DND-41 (cell line): ENCODE measurements around the gene SH3BP5.

Source experiments
- CTCF ChIP-seq: IDR thresholded peaks from 2 replicates; pipeline ENCODE4 v1.5.1; 2012; ENCODE audit warnings: borderline replicate concordance, low read length, moderate library complexity, mild to moderate bottlenecking; ENCODE audit not compliant: poor library complexity, severe bottlenecking; ENCODE audit errors: extremely low read depth
- EZH2 ChIP-seq: IDR thresholded peaks from 3 replicates; pipeline ENCODE4 v1.6.1; 2012; ENCODE audit warnings: borderline replicate concordance, low read depth, mild to moderate bottlenecking, moderate library complexity, low read length, inconsistent platforms; ENCODE audit not compliant: severe bottlenecking

GRCh38 chr3:15223685-15224572 is 108.5 kb downstream of the SH3BP5 start:
- no peak for TF ChIP-seq CTCF
- no peak for TF ChIP-seq EZH2
